ENCODE results near the gene MYO18A.
"Not testable (repeated sequence)": the region's sequence is repeated elsewhere in the genome, so short reads cannot be mapped to it uniquely, and the experiment has no call there.

MYO18A gene

GRCh38 chr17:29094101-29094708 is 86.0 kb downstream of the MYO18A start:
- Mint-ChIP-seq H3K36me3 (ENCODE audit: low read depth) (peaks cover 33% of the 10 kb centered on the region), H3K27ac (no peak overlapping the region), H3K4me1 (ENCODE audit: low read depth) (no peaks in the 10 kb centered on the region), H3K27me3 (ENCODE audit: low read depth) (no peaks in the 10 kb centered on the region), H3K9me3 (no peaks in the 10 kb centered on the region), H3K4me3 (no peak overlapping the region)
- no peak for DNase-seq (ENCODE audit: low spot score)

- Mint-ChIP-seq H3K9me3 (no peaks in the 10 kb centered on the region), H3K4me1 (ENCODE audit: low read depth) (no peaks in the 10 kb centered on the region), H3K4me3 (no peak overlapping the region), H3K36me3 (ENCODE audit: low read depth) (peaks cover 35% of the 10 kb centered on the region), H3K27ac (no peak overlapping the region), H3K27me3 (ENCODE audit: low read depth) (no peaks in the 10 kb centered on the region)
- DNase-seq (ENCODE audit: low spot score) = no peak
Observed at GRCh38 chr17:29093090-29093871, 86.9 kb downstream of the MYO18A start.

GRCh38 chr17:29091606-29092289 is 88.5 kb downstream of the MYO18A start:
- peaks cover 32% of the 10 kb centered on the region for H3K36me3 Mint-ChIP-seq (ENCODE audit: low read depth)
- no peak overlapping the region for H3K4me3 Mint-ChIP-seq
- H3K27me3 Mint-ChIP-seq (ENCODE audit: low read depth) = no peaks in the 10 kb centered on the region
- H3K4me1 Mint-ChIP-seq (ENCODE audit: low read depth) = no peaks in the 10 kb centered on the region
- H3K9me3 Mint-ChIP-seq = no peaks in the 10 kb centered on the region
- no peak overlapping the region for H3K27ac Mint-ChIP-seq
- DNase-seq (ENCODE audit: low spot score) = no peak

GRCh38 chr17:29090750-29091605 is 89.2 kb downstream of the MYO18A start:
- H3K36me3 Mint-ChIP-seq (ENCODE audit: low read depth) = peaks cover 35% of the 10 kb centered on the region
- H3K4me3 Mint-ChIP-seq = no peak overlapping the region
- DNase-seq (ENCODE audit: low spot score) = no peak
- H3K9me3 Mint-ChIP-seq = no peaks in the 10 kb centered on the region
- no peaks in the 10 kb centered on the region for H3K4me1 Mint-ChIP-seq (ENCODE audit: low read depth)
- no peaks in the 10 kb centered on the region for H3K27me3 Mint-ChIP-seq (ENCODE audit: low read depth)
- no peak overlapping the region for H3K27ac Mint-ChIP-seq

- H3K27ac Mint-ChIP-seq = no peak overlapping the region
- no peak overlapping the region for H3K4me3 Mint-ChIP-seq
- no peaks in the 10 kb centered on the region for H3K4me1 Mint-ChIP-seq (ENCODE audit: low read depth)
- no peak for DNase-seq (ENCODE audit: low spot score)
- no peaks in the 10 kb centered on the region for H3K27me3 Mint-ChIP-seq (ENCODE audit: low read depth)
- H3K36me3 Mint-ChIP-seq (ENCODE audit: low read depth) = peaks cover 30% of the 10 kb centered on the region
- no peaks in the 10 kb centered on the region for H3K9me3 Mint-ChIP-seq
Observed at GRCh38 chr17:29090108-29090507, 90.1 kb downstream of the MYO18A start.

GRCh38 chr17:29089601-29090044 is 90.6 kb downstream of the MYO18A start:
- peaks cover 30% of the 10 kb centered on the region for H3K36me3 Mint-ChIP-seq (ENCODE audit: low read depth)
- no peak overlapping the region for H3K4me3 Mint-ChIP-seq
- H3K27me3 Mint-ChIP-seq (ENCODE audit: low read depth) = no peaks in the 10 kb centered on the region
- H3K4me1 Mint-ChIP-seq (ENCODE audit: low read depth) = no peaks in the 10 kb centered on the region
- no peaks in the 10 kb centered on the region for H3K9me3 Mint-ChIP-seq
- H3K27ac Mint-ChIP-seq = no peak overlapping the region
- no peak for DNase-seq (ENCODE audit: low spot score)

GRCh38 chr17:29088782-29089181 is 91.4 kb downstream of the MYO18A start:
- H3K4me1 Mint-ChIP-seq (ENCODE audit: low read depth); H3K9me3 Mint-ChIP-seq; DNase-seq (ENCODE audit: low spot score); H3K4me3 Mint-ChIP-seq; H3K27me3 Mint-ChIP-seq (ENCODE audit: low read depth); H3K27ac Mint-ChIP-seq: not testable (repeated sequence)
- H3K36me3 Mint-ChIP-seq (ENCODE audit: low read depth) = peaks cover 29% of the 10 kb centered on the region

GRCh38 chr17:29086628-29087332 is 93.4 kb downstream of the MYO18A start:
- Mint-ChIP-seq H3K36me3 (ENCODE audit: low read depth) (peaks cover 23% of the 10 kb centered on the region), H3K27me3 (ENCODE audit: low read depth) (no peaks in the 10 kb centered on the region), H3K9me3 (no peaks in the 10 kb centered on the region), H3K4me3 (no peak overlapping the region), H3K4me1 (ENCODE audit: low read depth) (no peaks in the 10 kb centered on the region), H3K27ac (no peak overlapping the region)
- DNase-seq (ENCODE audit: low spot score) = no peak

GRCh38 chr17:29085223-29085622 is 95.0 kb downstream of the MYO18A start:
- no peaks in the 10 kb centered on the region for H3K27me3 Mint-ChIP-seq (ENCODE audit: low read depth)
- H3K9me3 Mint-ChIP-seq = no peaks in the 10 kb centered on the region
- H3K27ac Mint-ChIP-seq = no peak overlapping the region
- H3K4me1 Mint-ChIP-seq (ENCODE audit: low read depth) = no peaks in the 10 kb centered on the region
- no peak overlapping the region for H3K4me3 Mint-ChIP-seq
- peaks cover 29% of the 10 kb centered on the region for H3K36me3 Mint-ChIP-seq (ENCODE audit: low read depth)
- DNase-seq (ENCODE audit: low spot score) = no peak

- Mint-ChIP-seq H3K4me1 (ENCODE audit: low read depth) (no peaks in the 10 kb centered on the region), H3K4me3 (no peak overlapping the region), H3K27me3 (ENCODE audit: low read depth) (no peaks in the 10 kb centered on the region), H3K36me3 (ENCODE audit: low read depth) (peaks cover 27% of the 10 kb centered on the region), H3K27ac (no peak overlapping the region), H3K9me3 (no peaks in the 10 kb centered on the region)
- no peak for DNase-seq (ENCODE audit: low spot score)
Observed at GRCh38 chr17:29084541-29085146, 95.6 kb downstream of the MYO18A start.

GRCh38 chr17:29080965-29081364 is 99.2 kb downstream of the MYO18A start:
- Mint-ChIP-seq H3K27me3 (ENCODE audit: low read depth) (no peaks in the 10 kb centered on the region), H3K9me3 (no peaks in the 10 kb centered on the region), H3K4me3 (no peak overlapping the region), H3K27ac (no peak overlapping the region), H3K4me1 (ENCODE audit: low read depth) (no peaks in the 10 kb centered on the region), H3K36me3 (ENCODE audit: low read depth) (peaks cover 16% of the 10 kb centered on the region)
- DNase-seq (ENCODE audit: low spot score) = no peak

GRCh38 chr17:29080323-29080722 is 99.9 kb downstream of the MYO18A start:
- Mint-ChIP-seq H3K27me3 (ENCODE audit: low read depth) (no peaks in the 10 kb centered on the region), H3K9me3 (no peaks in the 10 kb centered on the region)

GRCh38 chr17:29079887-29080286 is 100.3 kb downstream of the MYO18A start:
- H3K4me3 Mint-ChIP-seq = no peak overlapping the region
- no peaks in the 10 kb centered on the region for H3K27me3 Mint-ChIP-seq (ENCODE audit: low read depth)
- peaks cover 16% of the 10 kb centered on the region for H3K36me3 Mint-ChIP-seq (ENCODE audit: low read depth)
- no peaks in the 10 kb centered on the region for H3K4me1 Mint-ChIP-seq (ENCODE audit: low read depth)
- H3K27ac Mint-ChIP-seq = no peak overlapping the region
- no peak for DNase-seq (ENCODE audit: low spot score)
- no peaks in the 10 kb centered on the region for H3K9me3 Mint-ChIP-seq

More at GRCh38 chr17:29080323-29080722, 99.9 kb downstream of the MYO18A start:
- Mint-ChIP-seq H3K27ac (no peak overlapping the region), H3K4me1 (ENCODE audit: low read depth) (no peaks in the 10 kb centered on the region), H3K4me3 (no peak overlapping the region), H3K36me3 (ENCODE audit: low read depth) (peaks cover 16% of the 10 kb centered on the region)
- DNase-seq (ENCODE audit: low spot score) = no peak
